ENCODE results near the gene CYP46A1.

The CYP46A1 gene

DNA sequence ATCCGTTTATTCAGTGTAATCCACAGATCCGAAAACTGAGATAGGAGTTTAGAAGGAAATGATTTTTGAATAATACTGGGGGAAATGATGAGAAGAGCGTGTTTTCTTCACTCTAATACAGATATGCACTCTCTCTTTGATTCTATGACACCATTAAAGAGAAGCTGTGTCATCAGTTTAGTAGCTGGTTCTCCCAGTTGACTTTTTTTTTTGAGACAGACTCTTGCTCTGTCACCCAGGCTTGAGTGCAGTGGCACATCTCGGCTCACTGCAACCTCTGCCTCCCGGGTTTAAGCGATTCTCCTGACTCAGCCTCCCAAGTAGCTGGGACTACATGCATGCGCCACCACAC, 60.8 kb downstream of the CYP46A1 start:
- TF ChIP-seq CEBPB (IDR thresholded peaks at IDR 0.05), result no peak
- TF ChIP-seq NFIC (IDR thresholded peaks at IDR 0.05), result no peak
- no peak for TF ChIP-seq EP300 (IDR thresholded peaks at IDR 0.05; ENCODE audit: borderline replicate concordance)
- no peak for TF ChIP-seq USF1 (IDR thresholded peaks at IDR 0.05)
- TF ChIP-seq YY1 (IDR thresholded peaks at IDR 0.05; ENCODE audit: low read depth), result no peak
- TF ChIP-seq FOXM1 (IDR thresholded peaks at IDR 0.05; ENCODE audit: borderline replicate concordance, low read depth), result no peak
- no peak for TF ChIP-seq REST (IDR thresholded peaks at IDR 0.05; ENCODE audit: low read depth)
- TF ChIP-seq TEAD4 (IDR thresholded peaks at IDR 0.05), result no peak

DNA sequence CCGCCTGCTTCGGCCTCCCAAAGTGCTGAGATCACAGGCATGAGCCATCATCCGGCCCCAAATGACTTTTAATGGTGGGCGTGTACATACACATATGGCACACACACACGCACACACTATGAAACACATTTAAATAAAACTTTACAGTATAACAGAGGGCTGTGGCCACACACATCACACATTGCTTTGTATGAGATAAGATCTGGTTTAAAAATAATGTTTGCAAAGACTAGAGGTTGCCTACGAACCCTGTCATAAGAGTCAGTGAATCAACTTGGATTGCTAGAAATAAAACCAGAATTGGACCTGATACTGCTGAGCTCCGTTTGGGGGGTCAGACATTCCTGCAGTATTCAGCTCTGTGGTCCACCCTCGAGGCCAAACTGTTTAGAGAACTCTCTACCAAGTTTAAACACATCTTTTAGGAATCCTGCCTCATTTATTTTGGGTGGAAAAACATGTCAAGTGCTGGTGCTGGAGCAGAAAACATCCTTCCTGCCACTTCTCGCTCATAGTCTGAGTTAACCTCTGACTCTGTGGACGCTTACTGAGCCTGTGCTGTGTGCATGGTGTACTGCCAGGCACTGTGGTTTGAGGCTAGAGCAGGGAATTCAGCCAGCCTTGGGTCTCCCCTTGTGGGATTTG, 61.3 kb downstream of the CYP46A1 start:
- TF ChIP-seq EP300 (IDR thresholded peaks at IDR 0.05; ENCODE audit: borderline replicate concordance), result no peak
- TF ChIP-seq RAD21 (IDR thresholded peaks at IDR 0.05; ENCODE audit: low read depth), result no peak
- TF ChIP-seq YY1 (IDR thresholded peaks at IDR 0.05; ENCODE audit: low read depth), result no peak
- TF ChIP-seq CREB1 (IDR thresholded peaks at IDR 0.05; ENCODE audit: low read depth), result no peak
- no peak for TF ChIP-seq USF1 (IDR thresholded peaks at IDR 0.05)
- no peak for TF ChIP-seq NFIC (IDR thresholded peaks at IDR 0.05)
- no peak for TF ChIP-seq ZBTB7A (IDR thresholded peaks at IDR 0.05; ENCODE audit: low read depth)
- TF ChIP-seq, protein P1, sequence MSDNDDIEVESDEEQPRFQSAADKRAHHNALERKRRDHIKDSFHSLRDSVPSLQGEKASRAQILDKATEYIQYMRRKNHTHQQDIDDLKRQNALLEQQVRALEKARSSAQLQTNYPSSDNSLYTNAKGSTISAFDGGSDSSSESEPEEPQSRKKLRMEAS (IDR thresholded peaks at IDR 0.05), result no peak
- no peak for TF ChIP-seq EGR1 (IDR thresholded peaks at IDR 0.05)

DNA sequence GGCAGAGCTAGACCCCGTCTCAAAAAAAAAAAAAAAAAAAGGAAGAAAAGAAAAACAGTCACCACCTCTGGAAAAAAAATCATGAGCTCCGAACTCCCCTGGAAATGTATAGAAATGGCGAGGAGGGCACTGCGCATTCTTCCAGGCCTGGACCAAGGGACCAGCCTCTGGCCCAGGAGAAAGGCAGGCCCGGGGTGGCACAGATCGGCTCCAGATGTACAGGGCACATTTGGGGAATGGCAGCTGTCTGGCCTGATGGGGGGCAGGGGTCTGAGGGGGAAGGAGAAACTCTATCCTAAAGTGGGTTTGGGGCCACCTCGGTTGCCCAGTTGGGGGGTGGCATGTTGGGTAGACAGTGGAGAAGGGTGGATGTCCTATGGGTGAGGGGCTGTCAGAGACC, 63.1 kb downstream of the CYP46A1 start:
- no peak for TF ChIP-seq EGR1 (IDR thresholded peaks at IDR 0.05)
- no peak for TF ChIP-seq ZBTB7A (IDR thresholded peaks at IDR 0.05; ENCODE audit: low read depth)
- no peak for TF ChIP-seq YY1 (IDR thresholded peaks at IDR 0.05; ENCODE audit: low read depth)
- TF ChIP-seq CREB1 (IDR thresholded peaks at IDR 0.05; ENCODE audit: low read depth), result no peak
- TF ChIP-seq FOXM1 (IDR thresholded peaks at IDR 0.05; ENCODE audit: borderline replicate concordance, low read depth), result no peak
- no peak for TF ChIP-seq RAD21 (IDR thresholded peaks at IDR 0.05; ENCODE audit: low read depth)
- no peak for TF ChIP-seq NFIC (IDR thresholded peaks at IDR 0.05)
- TF ChIP-seq TAF1 (IDR thresholded peaks at IDR 0.05; ENCODE audit: low read depth), result no peak
- TF ChIP-seq CEBPB (IDR thresholded peaks at IDR 0.05), result no peak
- TF ChIP-seq TCF12 (IDR thresholded peaks at IDR 0.05; ENCODE audit: low read depth), result no peak
- TF ChIP-seq EP300 (IDR thresholded peaks at IDR 0.05; ENCODE audit: borderline replicate concordance), result no peak

DNA sequence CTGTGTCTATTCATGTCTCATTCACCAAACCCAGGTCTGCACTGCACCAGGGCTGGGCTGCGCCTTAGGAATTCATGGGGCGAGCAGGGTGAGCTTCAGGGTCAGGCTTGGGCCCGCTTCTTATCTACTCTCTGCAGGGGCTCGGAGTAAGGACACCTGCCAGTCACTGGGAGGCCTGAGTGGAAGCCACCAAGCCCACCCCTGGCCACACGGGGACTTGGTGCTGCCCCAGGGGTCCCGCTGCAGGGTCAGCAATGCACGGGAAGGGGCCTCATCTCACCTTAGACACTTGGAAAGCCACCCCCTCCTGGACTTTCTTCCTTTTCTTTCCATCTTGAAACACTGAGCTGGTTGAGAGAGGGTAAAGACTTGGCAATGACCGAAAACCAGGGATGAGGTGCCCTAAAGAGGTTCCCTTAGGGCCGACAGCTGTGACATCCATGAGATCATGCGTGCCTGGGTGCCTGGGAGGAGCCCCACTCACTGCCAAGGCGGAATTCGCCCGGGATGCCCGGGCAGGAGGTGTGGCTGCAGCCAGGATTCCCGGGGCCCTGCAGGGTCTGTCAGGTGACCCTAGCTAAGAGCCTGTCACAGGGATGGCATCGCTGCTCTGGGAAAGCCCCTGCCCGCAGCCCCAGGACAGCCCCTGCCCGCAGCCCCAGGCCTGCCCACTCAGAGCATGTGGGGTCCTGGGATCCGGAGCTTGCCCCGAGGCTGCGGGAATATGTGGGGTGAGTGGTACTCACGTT, 63.7 kb downstream of the CYP46A1 start:
- TF ChIP-seq REST (IDR thresholded peaks at IDR 0.05; ENCODE audit: low read depth) (no peak), CEBPB (IDR thresholded peaks at IDR 0.05) (no peak), TAF1 (IDR thresholded peaks at IDR 0.05; ENCODE audit: low read depth) (no peak), ZBTB7A (IDR thresholded peaks at IDR 0.05; ENCODE audit: low read depth) (no peak), TCF12 (IDR thresholded peaks at IDR 0.05; ENCODE audit: low read depth) (no peak), EGR1 (IDR thresholded peaks at IDR 0.05) (no peak), USF1 (IDR thresholded peaks at IDR 0.05) (no peak), EP300 (IDR thresholded peaks at IDR 0.05; ENCODE audit: borderline replicate concordance) (no peak), CREB1 (IDR thresholded peaks at IDR 0.05; ENCODE audit: low read depth) (no peak), FOXM1 (IDR thresholded peaks at IDR 0.05; ENCODE audit: borderline replicate concordance, low read depth) (no peak), YY1 (IDR thresholded peaks at IDR 0.05; ENCODE audit: low read depth) (no peak), RAD21 (IDR thresholded peaks at IDR 0.05; ENCODE audit: low read depth) (no peak), TEAD4 (IDR thresholded peaks at IDR 0.05) (no peak), NFIC (IDR thresholded peaks at IDR 0.05) (no peak)
- TF ChIP-seq, protein P1 (IDR thresholded peaks at IDR 0.05), result no peak

DNA sequence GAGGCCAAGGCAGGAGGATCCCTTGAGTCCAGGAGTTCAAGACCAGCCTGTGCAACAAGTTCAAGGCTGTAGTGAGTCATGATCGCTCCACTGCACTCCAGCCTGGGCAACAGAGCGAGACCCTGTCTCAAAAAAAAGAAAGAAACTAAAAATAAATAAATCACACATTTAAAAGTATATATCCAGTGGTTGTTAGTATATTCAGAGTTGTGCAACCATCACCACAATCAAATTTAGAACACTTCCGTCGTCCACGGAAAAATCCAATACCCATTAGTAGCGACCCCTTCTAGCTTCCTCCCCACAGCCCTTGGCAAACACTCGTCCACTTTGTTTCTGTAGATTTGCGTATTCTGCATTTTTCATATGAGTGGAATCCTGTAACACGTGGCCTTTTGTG, 64.4 kb downstream of the CYP46A1 start:
- TF ChIP-seq CEBPB (IDR thresholded peaks at IDR 0.05) (no peak), FOXM1 (IDR thresholded peaks at IDR 0.05; ENCODE audit: borderline replicate concordance, low read depth) (no peak), REST (IDR thresholded peaks at IDR 0.05; ENCODE audit: low read depth) (no peak), EP300 (IDR thresholded peaks at IDR 0.05; ENCODE audit: borderline replicate concordance) (no peak), TEAD4 (IDR thresholded peaks at IDR 0.05) (no peak), EGR1 (IDR thresholded peaks at IDR 0.05) (no peak), RAD21 (IDR thresholded peaks at IDR 0.05; ENCODE audit: low read depth) (no peak), YY1 (IDR thresholded peaks at IDR 0.05; ENCODE audit: low read depth) (no peak), NFIC (IDR thresholded peaks at IDR 0.05) (no peak), USF1 (IDR thresholded peaks at IDR 0.05) (no peak), TAF1 (IDR thresholded peaks at IDR 0.05; ENCODE audit: low read depth) (no peak), TCF12 (IDR thresholded peaks at IDR 0.05; ENCODE audit: low read depth) (no peak), ZBTB7A (IDR thresholded peaks at IDR 0.05; ENCODE audit: low read depth) (no peak), CREB1 (IDR thresholded peaks at IDR 0.05; ENCODE audit: low read depth) (no peak)
- TF ChIP-seq, protein P1 (IDR thresholded peaks at IDR 0.05), result no peak
